HTERT RPE-1 (cell line): ENCODE measurements around the gene TRIM61.
"Not testable (repeated sequence)": the region's sequence is repeated elsewhere in the genome, so short reads cannot be mapped to it uniquely, and the experiment has no call there.

Experiments used
- in situ Hi-C: fragments of 300-500 bp; cut with MboI; formaldehyde crosslinking; loops from 4 replicates; pipeline ENCODE4 v1.14.3; 2020; ENCODE audit warnings: low sequenced_read_pairs

Gene TRIM61

GRCh38 chr4:164977243-164978164 lies at the start of gene TRIM61:
Gene TRIM61 (minus strand): TSS chr4:164977657. CDS start chr4:164970002, 7,655 bp downstream.
- in situ Hi-C loops = no loop called here

- in situ Hi-C loops = not testable (repeated sequence)
Measured at GRCh38 chr4:165025782-165026181, 48.3 kb upstream of the TRIM61 start.

- in situ Hi-C loops = not testable (repeated sequence)
Measured at GRCh38 chr4:165019995-165020394, 42.5 kb upstream of the TRIM61 start.

GRCh38 chr4:165016971-165017370 lies 39.5 kb upstream of the TRIM61 start:
- in situ Hi-C loops = no loop called here

- in situ Hi-C loops = no loop called here
Measured at GRCh38 chr4:165013691-165014090, 36.2 kb upstream of the TRIM61 start.

GRCh38 chr4:165011403-165011802 lies 33.9 kb upstream of the TRIM61 start:
- in situ Hi-C loops = no loop called here

- in situ Hi-C loops = no loop called here
Measured at GRCh38 chr4:165010991-165011390, 33.5 kb upstream of the TRIM61 start.

- in situ Hi-C loops = no loop called here
Measured at GRCh38 chr4:165010487-165010886, 33.0 kb upstream of the TRIM61 start.

GRCh38 chr4:165009493-165010227 lies 32.2 kb upstream of the TRIM61 start:
- in situ Hi-C loops = no loop called here

GRCh38 chr4:165006886-165007285 lies 29.4 kb upstream of the TRIM61 start:
- in situ Hi-C loops = no loop called here

GRCh38 chr4:165006456-165006855 lies 29.0 kb upstream of the TRIM61 start:
- in situ Hi-C loops = no loop called here

GRCh38 chr4:165005352-165005925 lies 28.0 kb upstream of the TRIM61 start:
- in situ Hi-C loops = no loop called here

- in situ Hi-C loops = not testable (repeated sequence)
Measured at GRCh38 chr4:165001957-165002356, 24.5 kb upstream of the TRIM61 start.

- in situ Hi-C loops = not testable (repeated sequence)
Measured at GRCh38 chr4:164998526-164999080, 21.1 kb upstream of the TRIM61 start.

GRCh38 chr4:164997941-164998340 lies 20.5 kb upstream of the TRIM61 start:
- in situ Hi-C loops = no loop called here

GRCh38 chr4:164997324-164997723 lies 19.9 kb upstream of the TRIM61 start:
- in situ Hi-C loops = no loop called here

- in situ Hi-C loops = not testable (repeated sequence)
Measured at GRCh38 chr4:164996123-164996522, 18.7 kb upstream of the TRIM61 start.

GRCh38 chr4:164990786-164991185 lies 13.3 kb upstream of the TRIM61 start:
- in situ Hi-C loops = not testable (repeated sequence)

GRCh38 chr4:164989471-164989870 lies 12.0 kb upstream of the TRIM61 start:
- in situ Hi-C loops = no loop called here

GRCh38 chr4:164971929-164972328 lies 5.5 kb downstream of the TRIM61 start:
- in situ Hi-C loops = not testable (repeated sequence)

- in situ Hi-C loops = no loop called here
Measured at GRCh38 chr4:164959896-164960295, 17.6 kb downstream of the TRIM61 start.
